MG63 (cell line): Measurements from ENCODE around the gene IL17A. TPM values are rescaled to one million over a fixed set of nuclear protein-coding genes. Genes with fewer than 3 reads are reported as not detected.
"Not testable (repeated sequence)": the region's sequence is repeated elsewhere in the genome, so short reads cannot be mapped to it uniquely, and the experiment has no call there.

Experiments
- DNase-seq: peaks from one replicate; pipeline ENCODE4 v3.0.0-alpha.2; 2020
- H3K27me3 ChIP-seq: fragments of 250-450 bp; sonication (Bioruptor Pico); 2 replicates; pipeline ENCODE4 v1.5.1; 2020; ENCODE audit warnings: mild to moderate bottlenecking, moderate library complexity
- H3K36me3 ChIP-seq: fragments of 250-450 bp; sonication (Bioruptor Pico); 2 replicates; pipeline ENCODE4 v1.5.1; 2020; ENCODE audit warnings: mild to moderate bottlenecking, moderate library complexity
- H3K4me3 ChIP-seq: fragments of 250-450 bp; sonication (Bioruptor Pico); 2 replicates; pipeline ENCODE4 v1.5.1; 2020; ENCODE audit warnings: mild to moderate bottlenecking, moderate library complexity
- H3K9me3 ChIP-seq: fragments of 250-450 bp; sonication (Bioruptor Pico); 2 replicates; pipeline ENCODE4 v1.5.1; 2020; ENCODE audit warnings: mild to moderate bottlenecking, moderate library complexity
- total RNA-seq: library from RNA; depleted of rRNA; stranded (reverse); fragments of >200 nt; shearing (Covaris generic); gene quantifications from 2 replicates; pipeline ENCODE4 v1.2.3, GENCODE V29; 2014; ENCODE audit warnings: low replicate concordance

IL17A gene
- total RNA-seq, 1 experiment from 2014 or later = not detected

DNA sequence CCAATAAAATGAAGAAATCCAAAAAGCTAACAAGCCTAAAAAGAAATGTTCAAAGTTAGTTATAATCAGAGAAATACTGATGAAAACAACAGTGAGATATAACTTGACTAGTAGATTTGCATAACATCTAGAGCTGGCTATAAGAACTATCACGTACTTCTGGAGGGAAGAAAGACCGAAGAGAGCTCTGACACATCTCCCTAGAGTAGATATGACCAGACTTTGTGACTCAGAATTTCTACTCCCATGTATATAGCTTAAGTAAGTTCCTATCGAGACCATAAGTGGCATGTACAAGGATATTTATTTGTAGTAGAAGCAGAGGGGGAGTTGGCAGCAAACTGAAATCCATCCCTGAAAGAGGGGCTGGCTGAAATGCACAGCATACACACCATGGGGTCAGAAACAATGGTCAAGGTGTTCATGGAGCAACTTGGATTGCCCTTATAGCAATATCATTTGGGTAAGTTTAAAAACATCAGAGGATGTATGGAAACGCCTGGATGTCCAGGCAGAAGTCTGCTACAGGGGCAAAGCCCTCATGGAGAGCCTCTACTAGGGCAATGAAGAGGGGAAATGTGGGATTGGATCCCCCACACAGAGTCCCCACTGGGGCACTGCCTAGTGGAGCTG, 25.6 kb upstream of the IL17A start:
- H3K4me3 ChIP-seq = no peak overlapping the region
- DNase-seq = no peak
- H3K36me3 ChIP-seq = no peaks in the 10 kb centered on the region
- H3K27me3 ChIP-seq = peaks cover 55% of the 10 kb centered on the region
- no peaks in the 10 kb centered on the region; the same call in 1 of the 2 replicates for H3K9me3 ChIP-seq

GRCh38 chr6:52161689-52162438, 24.3 kb upstream of the IL17A start:
- H3K27me3 ChIP-seq = peaks cover 66% of the 10 kb centered on the region
- H3K4me3 ChIP-seq = no peak overlapping the region
- DNase-seq = no peak
- no peaks in the 10 kb centered on the region; the same call in 1 of the 2 replicates for H3K9me3 ChIP-seq
- no peaks in the 10 kb centered on the region for H3K36me3 ChIP-seq

GRCh38 chr6:52162940-52163908, 23.0 kb upstream of the IL17A start:
- Histone ChIP-seq H3K4me3 (no peak overlapping the region), H3K9me3 (peaks cover under 1% of the 10 kb centered on the region), H3K27me3 (peaks cover 78% of the 10 kb centered on the region), H3K36me3 (no peaks in the 10 kb centered on the region)
- DNase-seq = no peak

- no peak for DNase-seq
- no peaks in the 10 kb centered on the region for H3K36me3 ChIP-seq
- H3K9me3 ChIP-seq = peaks cover 5% of the 10 kb centered on the region
- no peak overlapping the region for H3K4me3 ChIP-seq
- peaks cover 85% of the 10 kb centered on the region for H3K27me3 ChIP-seq
These were observed 21.7 kb upstream of the IL17A start for GRCh38 chr6:52164319-52165094.

DNA sequence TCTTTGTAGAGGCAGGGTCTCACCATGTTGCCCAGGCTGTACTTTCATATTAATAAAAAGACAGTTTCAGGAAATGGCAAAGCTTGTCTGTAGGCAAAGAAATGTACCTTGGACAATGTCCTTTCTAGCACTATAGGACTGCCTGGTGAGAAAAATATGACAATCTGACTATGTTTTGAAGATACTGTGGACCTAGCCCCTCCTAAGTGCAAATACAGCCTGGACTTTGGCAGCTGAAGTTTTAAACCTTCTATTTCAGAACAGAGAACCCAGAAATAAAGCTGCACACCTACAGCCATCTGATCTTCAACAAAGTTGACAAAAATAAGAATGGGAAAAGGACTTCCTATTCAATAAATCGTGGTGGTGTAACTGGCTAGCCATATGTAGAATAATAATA, 18.9 kb upstream of the IL17A start:
- peaks cover 5% of the 10 kb centered on the region for H3K9me3 ChIP-seq
- H3K4me3 ChIP-seq = no peak overlapping the region
- peaks cover 81% of the 10 kb centered on the region for H3K27me3 ChIP-seq

GRCh38 chr6:52168351-52168750, 17.8 kb upstream of the IL17A start:
- not testable (repeated sequence) for DNase-seq, H3K9me3 ChIP-seq, H3K4me3 ChIP-seq, H3K36me3 ChIP-seq
- H3K27me3 ChIP-seq = peaks cover 75% of the 10 kb centered on the region

More for the DNA sequence above, 18.9 kb upstream of the IL17A start:
- no peaks in the 10 kb centered on the region for H3K36me3 ChIP-seq
- DNase-seq = no peak

DNA sequence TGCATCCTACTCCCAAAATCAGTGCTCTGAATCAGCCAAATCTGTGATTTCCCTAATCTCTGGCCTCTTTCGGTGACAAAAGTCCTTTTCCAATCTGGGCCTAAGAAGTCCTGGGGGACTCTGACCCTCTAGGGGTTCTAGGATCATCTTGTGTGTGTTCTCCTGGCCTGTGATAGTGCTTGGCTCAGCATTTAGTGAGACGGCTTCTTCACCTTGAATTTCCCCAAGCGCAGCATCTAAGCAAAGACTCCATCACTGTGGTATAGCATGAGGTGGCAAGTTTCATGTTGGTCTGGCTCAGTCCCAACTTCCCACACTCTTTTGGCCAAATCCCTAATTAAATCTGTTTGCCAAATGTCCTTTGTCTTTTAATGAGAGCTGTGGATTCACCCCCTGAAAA, 12.1 kb upstream of the IL17A start:
- no peak for DNase-seq
- no peaks in the 10 kb centered on the region for H3K36me3 ChIP-seq
- H3K4me3 ChIP-seq = no peak overlapping the region
- H3K9me3 ChIP-seq = no peaks in the 10 kb centered on the region
- H3K27me3 ChIP-seq = peaks cover 53% of the 10 kb centered on the region

DNA sequence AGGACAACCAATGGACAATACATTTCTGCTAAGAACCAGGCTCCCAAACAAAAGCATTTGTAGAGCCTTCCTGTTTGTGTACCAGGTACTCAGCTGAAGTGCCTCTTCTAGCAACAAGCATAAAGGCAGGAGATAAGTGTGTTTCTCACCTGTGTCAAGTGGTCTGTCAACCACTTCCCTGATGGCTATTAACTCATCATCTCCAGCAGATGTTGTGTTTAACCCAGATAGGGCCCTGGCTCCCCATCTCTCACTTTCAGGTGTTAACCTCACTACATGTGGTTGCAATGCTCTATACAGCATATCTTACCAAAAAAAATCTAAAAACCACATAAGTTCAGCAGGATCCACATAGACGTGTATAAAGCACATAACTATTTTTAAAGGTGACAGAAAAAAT, 9.6 kb upstream of the IL17A start:
- DNase-seq = no peak
- no peaks in the 10 kb centered on the region for H3K36me3 ChIP-seq
- peaks cover 59% of the 10 kb centered on the region for H3K27me3 ChIP-seq
- H3K4me3 ChIP-seq = no peak overlapping the region
- H3K9me3 ChIP-seq = no peaks in the 10 kb centered on the region

DNA sequence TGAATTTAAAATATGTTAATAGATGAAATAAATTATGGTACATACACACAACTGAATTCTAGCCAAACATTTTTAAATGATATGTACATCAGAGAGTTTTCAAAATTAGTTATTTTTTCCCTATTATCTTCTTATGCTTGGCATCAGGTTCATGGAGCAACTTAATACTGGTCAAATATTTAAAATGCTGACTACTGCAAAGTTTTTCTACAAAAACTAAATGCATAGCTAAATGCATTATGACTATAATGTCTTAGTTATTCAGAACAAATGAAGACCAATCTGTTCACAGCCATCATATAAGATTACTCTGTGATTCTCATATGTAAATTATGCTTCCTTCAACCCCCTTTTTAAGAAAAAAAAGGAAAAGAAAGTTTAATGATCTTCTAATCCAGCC, 8.2 kb upstream of the IL17A start:
- no peaks in the 10 kb centered on the region for H3K36me3 ChIP-seq
- no peak overlapping the region for H3K4me3 ChIP-seq
- no peaks in the 10 kb centered on the region for H3K9me3 ChIP-seq
- peaks cover 73% of the 10 kb centered on the region for H3K27me3 ChIP-seq
- DNase-seq = no peak

- H3K9me3 ChIP-seq = no peaks in the 10 kb centered on the region
These were observed 5.2 kb upstream of the IL17A start for GRCh38 chr6:52180787-52181558.

GRCh38 chr6:52183131-52183713, 3.0 kb upstream of the IL17A start:
- peak; percentile 40 for DNase-seq
- Histone ChIP-seq H3K9me3 (no peaks in the 10 kb centered on the region), H3K36me3 (no peaks in the 10 kb centered on the region), H3K27me3 (peaks cover 96% of the 10 kb centered on the region), H3K4me3 (no peak overlapping the region)

More at GRCh38 chr6:52180787-52181558, 5.2 kb upstream of the IL17A start:
- Histone ChIP-seq H3K4me3 (no peak overlapping the region), H3K27me3 (peaks cover 86% of the 10 kb centered on the region), H3K36me3 (no peaks in the 10 kb centered on the region)
- no peak for DNase-seq

- Histone ChIP-seq H3K9me3 (no peaks in the 10 kb centered on the region), H3K27me3 (peaks cover 89% of the 10 kb centered on the region), H3K4me3 (no peak overlapping the region), H3K36me3 (no peaks in the 10 kb centered on the region)
- DNase-seq = no peak
These were observed 305 bp downstream of the IL17A start for GRCh38 chr6:52186480-52186879.

GRCh38 chr6:52187098-52187497, 923 bp downstream of the IL17A start:
- Histone ChIP-seq H3K9me3 (no peaks in the 10 kb centered on the region), H3K4me3 (no peak overlapping the region), H3K27me3 (peaks cover 88% of the 10 kb centered on the region), H3K36me3 (no peaks in the 10 kb centered on the region)
- DNase-seq = no peak

DNA sequence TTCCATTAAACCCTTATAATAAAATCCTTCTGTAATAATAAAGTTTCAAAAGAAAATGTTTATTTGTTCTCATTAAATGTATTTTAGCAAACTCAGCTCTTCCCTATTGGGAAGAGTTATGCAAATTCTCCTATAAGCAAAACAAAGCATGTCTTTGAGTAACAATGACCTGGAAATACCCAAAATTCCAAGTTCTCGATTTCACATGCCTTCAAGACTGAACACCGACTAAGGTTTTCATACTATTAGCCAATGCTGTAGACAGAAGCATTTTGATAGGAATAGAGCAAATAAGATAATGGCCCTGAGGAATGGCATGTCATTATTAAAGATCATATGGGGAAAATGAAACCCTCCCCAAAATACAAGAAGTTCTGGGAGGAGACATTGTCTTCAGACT, 3.8 kb downstream of the IL17A start:
- H3K27me3 ChIP-seq = peaks cover 73% of the 10 kb centered on the region

GRCh38 chr6:52190409-52190808, 4.2 kb downstream of the IL17A start:
- Histone ChIP-seq H3K4me3 (no peak overlapping the region), H3K36me3 (no peaks in the 10 kb centered on the region), H3K27me3 (peaks cover 69% of the 10 kb centered on the region), H3K9me3 (no peaks in the 10 kb centered on the region)
- no peak for DNase-seq

More for the DNA sequence above, 3.8 kb downstream of the IL17A start:
- Histone ChIP-seq H3K36me3 (no peaks in the 10 kb centered on the region), H3K4me3 (no peak overlapping the region), H3K9me3 (no peaks in the 10 kb centered on the region)
- DNase-seq = no peak
